ENCODE results near the gene PITPNM2.

Gene PITPNM2

GRCh38 chr12:123142921-123143735, 7.8 kb downstream of the PITPNM2 start:
- DNase-seq = no peak

- no peak for DNase-seq
These were observed 8.4 kb downstream of the PITPNM2 start for GRCh38 chr12:123142518-123142840.

GRCh38 chr12:123141615-123142517, 9.0 kb downstream of the PITPNM2 start:
- DNase-seq = no peak

GRCh38 chr12:123140676-123141614, 9.9 kb downstream of the PITPNM2 start:
- DNase-seq = no peak

GRCh38 chr12:123139926-123140675, 10.8 kb downstream of the PITPNM2 start:
- DNase-seq = no peak

GRCh38 chr12:123135688-123136087, 15.2 kb downstream of the PITPNM2 start:
- no peak for DNase-seq

GRCh38 chr12:123134826-123135225, 16.1 kb downstream of the PITPNM2 start:
- DNase-seq = no peak

GRCh38 chr12:123134271-123134671, 16.6 kb downstream of the PITPNM2 start:
- no peak for DNase-seq

- no peak for DNase-seq
These were observed 17.2 kb downstream of the PITPNM2 start for GRCh38 chr12:123133701-123134100.

GRCh38 chr12:123132951-123133619, 17.8 kb downstream of the PITPNM2 start:
- no peak for DNase-seq

GRCh38 chr12:123131879-123132402, 18.9 kb downstream of the PITPNM2 start:
- DNase-seq = peak; percentile 97

- peak; percentile 77 for DNase-seq
These were observed 19.5 kb downstream of the PITPNM2 start for GRCh38 chr12:123131291-123131832.

GRCh38 chr12:123129621-123130020, 21.3 kb downstream of the PITPNM2 start:
- DNase-seq = no peak

- no peak for DNase-seq
These were observed 23.8 kb downstream of the PITPNM2 start for GRCh38 chr12:123127182-123127495.

GRCh38 chr12:123126294-123127181, 24.4 kb downstream of the PITPNM2 start:
- no peak for DNase-seq

- no peak for DNase-seq
These were observed 28.3 kb downstream of the PITPNM2 start for GRCh38 chr12:123122626-123123025.

- DNase-seq = no peak
These were observed 29.2 kb downstream of the PITPNM2 start for GRCh38 chr12:123121670-123122069.

GRCh38 chr12:123120452-123121166, 30.3 kb downstream of the PITPNM2 start:
- no peak for DNase-seq

GRCh38 chr12:123119808-123120207, 31.1 kb downstream of the PITPNM2 start:
- no peak for DNase-seq
